Measurements from ENCODE around the gene PRSS38.

PRSS38 gene

GRCh38 chr1:227774051-227774731 is 41.3 kb upstream of the PRSS38 start:
- H3K27ac Mint-ChIP-seq: peak overlapping the region; percentile 66 to 70
- H3K4me3 Mint-ChIP-seq: peak overlapping the region; percentile 73 to 74
- H3K4me1 Mint-ChIP-seq (ENCODE audit: low read depth in 2 of 2): peaks cover 38 to 41% of the 10 kb centered on the region in 2 donors
- ATAC-seq (replicated peaks): peak; percentile 90
- peak; percentile 49 to 61 (median 60) for DNase-seq
- H3K9me3 Mint-ChIP-seq: no peaks in the 10 kb centered on the region
- H3K27me3 Mint-ChIP-seq: no peaks in the 10 kb centered on the region
- peaks cover 7% of the 10 kb centered on the region for H3K36me3 Mint-ChIP-seq (ENCODE audit: insufficient read depth)

DNA sequence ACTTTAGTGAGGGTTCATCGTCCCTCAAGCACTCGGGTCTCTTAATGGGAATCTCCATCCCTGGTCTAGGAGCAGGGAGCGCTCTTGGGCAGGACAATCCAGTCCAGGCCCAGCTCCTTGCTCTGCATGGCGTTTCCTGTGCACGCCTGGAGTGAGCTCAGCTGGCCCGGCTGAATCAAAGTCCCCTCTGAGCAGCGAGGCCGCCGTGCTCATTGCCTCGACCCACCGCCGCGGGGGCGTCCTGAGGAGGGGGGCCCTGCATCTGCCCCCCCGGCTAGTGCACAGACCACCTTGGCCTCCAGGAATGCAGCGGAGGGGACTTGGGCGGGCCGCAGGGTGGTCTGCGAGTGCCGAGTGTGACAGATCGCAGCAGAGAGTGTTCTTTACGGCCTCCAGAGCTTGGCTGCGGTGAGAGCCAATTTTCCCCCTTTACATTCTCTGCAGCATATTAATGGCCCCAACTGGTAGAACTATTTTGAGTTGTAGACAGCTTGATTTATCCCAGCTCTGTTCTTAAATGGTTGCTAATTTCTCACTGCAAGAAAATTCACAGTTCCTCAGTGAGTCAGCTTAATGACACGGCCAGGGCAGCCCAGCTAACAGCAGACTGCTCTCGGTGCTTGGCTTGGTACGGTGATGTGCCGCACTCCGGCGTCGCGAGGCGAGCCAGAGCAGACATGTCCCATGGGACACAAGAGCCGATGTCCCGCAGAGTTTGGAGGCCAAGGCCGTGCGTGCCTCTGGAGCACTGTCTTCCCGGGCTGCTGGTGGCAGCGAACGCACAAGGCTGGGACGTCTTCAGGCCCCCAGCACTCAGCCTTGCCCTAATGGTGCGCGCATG is 40.4 kb upstream of the PRSS38 start:
- H3K9me3 Mint-ChIP-seq: no peaks in the 10 kb centered on the region
- DNase-seq (no peak), ATAC-seq (replicated peaks) (no peak)
- no peaks in the 10 kb centered on the region for H3K27me3 Mint-ChIP-seq
- H3K4me3 Mint-ChIP-seq: peak overlapping the region; percentile 73 to 74
- peaks cover 33 to 41% of the 10 kb centered on the region in 2 donors for H3K4me1 Mint-ChIP-seq (ENCODE audit: low read depth in 2 of 2)
- peak overlapping the region; percentile 66 to 70 for H3K27ac Mint-ChIP-seq
- peaks cover 7% of the 10 kb centered on the region for H3K36me3 Mint-ChIP-seq (ENCODE audit: insufficient read depth)

GRCh38 chr1:227775841-227776240 is 39.6 kb upstream of the PRSS38 start:
- peaks cover 32 to 41% of the 10 kb centered on the region in 2 donors for H3K4me1 Mint-ChIP-seq (ENCODE audit: low read depth in 2 of 2)
- no peak for DNase-seq
- no peak for ATAC-seq (replicated peaks)
- H3K4me3 Mint-ChIP-seq: peak overlapping the region; percentile 37 to 56
- peaks cover 10% of the 10 kb centered on the region for H3K36me3 Mint-ChIP-seq (ENCODE audit: insufficient read depth)
- H3K27me3 Mint-ChIP-seq: no peaks in the 10 kb centered on the region
- H3K9me3 Mint-ChIP-seq: no peaks in the 10 kb centered on the region
- no peak overlapping the region for H3K27ac Mint-ChIP-seq

GRCh38 chr1:227776331-227776771 is 39.1 kb upstream of the PRSS38 start:
- no peak for ATAC-seq (replicated peaks)
- Mint-ChIP-seq H3K4me1 (ENCODE audit: low read depth in 2 of 2) (peaks cover 32 to 41% of the 10 kb centered on the region in 2 donors), H3K36me3 (ENCODE audit: insufficient read depth) (peaks cover 15% of the 10 kb centered on the region), H3K9me3 (no peaks in the 10 kb centered on the region), H3K4me3 (peak overlapping the region; percentile 37 to 56), H3K27ac (no peak overlapping the region), H3K27me3 (no peaks in the 10 kb centered on the region)
- DNase-seq: no peak

- H3K27me3 Mint-ChIP-seq: no peaks in the 10 kb centered on the region
- H3K4me1 Mint-ChIP-seq (ENCODE audit: low read depth in 2 of 2): peaks cover 32 to 41% of the 10 kb centered on the region in 2 donors
- ATAC-seq (replicated peaks) (no peak), DNase-seq (no peak)
- peaks cover 11% of the 10 kb centered on the region for H3K36me3 Mint-ChIP-seq (ENCODE audit: insufficient read depth)
- H3K4me3 Mint-ChIP-seq: no peak overlapping the region
- H3K9me3 Mint-ChIP-seq: no peaks in the 10 kb centered on the region
- no peak overlapping the region for H3K27ac Mint-ChIP-seq
Measured at GRCh38 chr1:227777156-227777555, 38.3 kb upstream of the PRSS38 start.

GRCh38 chr1:227777646-227778045 is 37.8 kb upstream of the PRSS38 start:
- Mint-ChIP-seq H3K4me1 (ENCODE audit: low read depth in 2 of 2) (peaks cover 28 to 36% of the 10 kb centered on the region in 2 donors), H3K27me3 (no peaks in the 10 kb centered on the region), H3K4me3 (no peak overlapping the region), H3K9me3 (no peaks in the 10 kb centered on the region), H3K36me3 (ENCODE audit: insufficient read depth) (peaks cover 11% of the 10 kb centered on the region), H3K27ac (no peak overlapping the region)
- no peak for ATAC-seq (replicated peaks)
- DNase-seq: no peak

- Mint-ChIP-seq H3K9me3 (no peaks in the 10 kb centered on the region), H3K27me3 (no peaks in the 10 kb centered on the region), H3K27ac (no peak overlapping the region), H3K36me3 (ENCODE audit: insufficient read depth) (peaks cover 11% of the 10 kb centered on the region), H3K4me3 (no peak overlapping the region), H3K4me1 (ENCODE audit: low read depth in 2 of 2) (peaks cover 26 to 31% of the 10 kb centered on the region in 2 donors)
- DNase-seq (no peak), ATAC-seq (replicated peaks) (no peak)
Measured at GRCh38 chr1:227778401-227778947, 37.0 kb upstream of the PRSS38 start.

GRCh38 chr1:227779021-227779441 is 36.4 kb upstream of the PRSS38 start:
- Mint-ChIP-seq H3K4me3 (no peak overlapping the region), H3K9me3 (no peaks in the 10 kb centered on the region), H3K4me1 (ENCODE audit: low read depth in 2 of 2) (peaks cover 20 to 25% of the 10 kb centered on the region in 2 donors), H3K27me3 (no peaks in the 10 kb centered on the region), H3K27ac (no peak overlapping the region), H3K36me3 (ENCODE audit: insufficient read depth) (peaks cover 11% of the 10 kb centered on the region)
- ATAC-seq (replicated peaks): no peak
- no peak for DNase-seq

DNA sequence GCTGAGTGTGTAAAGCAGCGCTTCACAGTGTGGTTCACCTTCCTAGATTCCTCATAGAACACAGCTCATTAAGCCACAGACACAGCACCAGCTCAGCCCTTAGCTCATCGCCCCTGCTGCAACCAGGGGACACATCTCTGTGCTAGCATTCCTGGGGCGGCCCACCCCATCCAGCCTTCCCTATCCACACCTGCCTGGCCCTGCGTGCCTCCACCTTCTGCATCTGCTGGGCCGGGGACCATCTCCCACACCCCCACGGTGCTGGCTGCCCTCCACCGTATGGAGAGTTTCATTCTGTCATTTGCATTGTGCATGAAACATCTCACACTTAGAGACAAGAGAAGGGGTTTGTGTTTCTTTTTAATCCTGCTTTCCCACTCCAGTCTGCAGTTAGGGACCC is 35.8 kb upstream of the PRSS38 start:
- no peak for ATAC-seq (replicated peaks)
- peaks cover 10% of the 10 kb centered on the region for H3K36me3 Mint-ChIP-seq (ENCODE audit: insufficient read depth)
- H3K4me3 Mint-ChIP-seq: no peak overlapping the region
- DNase-seq: no peak
- no peak overlapping the region for H3K27ac Mint-ChIP-seq
- H3K27me3 Mint-ChIP-seq: no peaks in the 10 kb centered on the region
- peaks cover 13 to 19% of the 10 kb centered on the region in 2 donors for H3K4me1 Mint-ChIP-seq (ENCODE audit: low read depth in 2 of 2)
- no peaks in the 10 kb centered on the region for H3K9me3 Mint-ChIP-seq

- ATAC-seq (replicated peaks): no peak
- no peak overlapping the region for H3K4me3 Mint-ChIP-seq
- no peak overlapping the region for H3K27ac Mint-ChIP-seq
- no peaks in the 10 kb centered on the region for H3K9me3 Mint-ChIP-seq
- no peaks in the 10 kb centered on the region for H3K27me3 Mint-ChIP-seq
- no peak for DNase-seq
- peaks cover 9 to 16% of the 10 kb centered on the region in 2 donors for H3K4me1 Mint-ChIP-seq (ENCODE audit: low read depth in 2 of 2)
- H3K36me3 Mint-ChIP-seq (ENCODE audit: insufficient read depth): peaks cover 8% of the 10 kb centered on the region
Measured at GRCh38 chr1:227780101-227781044, 35.1 kb upstream of the PRSS38 start.

- Mint-ChIP-seq H3K36me3 (ENCODE audit: insufficient read depth) (peaks cover 11% of the 10 kb centered on the region), H3K27me3 (no peaks in the 10 kb centered on the region), H3K9me3 (no peaks in the 10 kb centered on the region), H3K4me1 (ENCODE audit: low read depth in 2 of 2) (peaks cover 10 to 11% of the 10 kb centered on the region in 2 donors), H3K4me3 (no peak overlapping the region), H3K27ac (no peak overlapping the region)
- DNase-seq: no peak
- ATAC-seq (replicated peaks): no peak
Measured at GRCh38 chr1:227781314-227781930, 34.1 kb upstream of the PRSS38 start.

GRCh38 chr1:227782226-227782625 is 33.2 kb upstream of the PRSS38 start:
- peaks cover 14% of the 10 kb centered on the region for H3K36me3 Mint-ChIP-seq (ENCODE audit: insufficient read depth)
- no peak overlapping the region for H3K27ac Mint-ChIP-seq
- H3K4me1 Mint-ChIP-seq (ENCODE audit: low read depth in 2 of 2): peaks cover 10 to 11% of the 10 kb centered on the region in 2 donors
- H3K27me3 Mint-ChIP-seq: no peaks in the 10 kb centered on the region
- no peak overlapping the region for H3K4me3 Mint-ChIP-seq
- no peak for DNase-seq
- no peak for ATAC-seq (replicated peaks)
- H3K9me3 Mint-ChIP-seq: no peaks in the 10 kb centered on the region
